ENCODE measurements around the gene RMRP. TPM values are rescaled to one million over a fixed set of nuclear protein-coding genes. Genes with fewer than 3 reads are reported as not detected.

The RMRP gene
- total RNA-seq, 2 donors from 2014 or later: 431 TPM; not detected in 1

GRCh38 chr9:35702696-35703095 lies 44.9 kb upstream of the RMRP start:
- peaks cover 0 to 21% of the 10 kb centered on the region in 2 donors for H3K4me1 ChIP-seq
- no peaks in the 10 kb centered on the region for H3K9me3 ChIP-seq
- TF ChIP-seq CTCF (IDR thresholded peaks at IDR 0.05): no peak
- no peak for DNase-seq (ENCODE audit: low spot score)
- H3K27me3 ChIP-seq: no peaks in the 10 kb centered on the region
- H3K27ac ChIP-seq: no peak overlapping the region
- H3K4me3 ChIP-seq: no peak overlapping the region
- peaks cover 100% of the 10 kb centered on the region for H3K36me3 ChIP-seq

- H3K4me1 ChIP-seq: peaks cover 0 to 31% of the 10 kb centered on the region in 2 donors
- no peak overlapping the region for H3K4me3 ChIP-seq
- DNase-seq (ENCODE audit: low spot score): no peak
- peak overlapping the region; percentile 51 to 64 for H3K27ac ChIP-seq
- H3K27me3 ChIP-seq: no peaks in the 10 kb centered on the region
- TF ChIP-seq CTCF (IDR thresholded peaks at IDR 0.05): no peak
- no peaks in the 10 kb centered on the region for H3K9me3 ChIP-seq
- H3K36me3 ChIP-seq: peaks cover 98% of the 10 kb centered on the region
Observed at GRCh38 chr9:35700942-35701341, 43.1 kb upstream of the RMRP start.

GRCh38 chr9:35700031-35700430 lies 42.2 kb upstream of the RMRP start:
- Histone ChIP-seq H3K9me3 (no peaks in the 10 kb centered on the region), H3K4me1 (peaks cover 0 to 27% of the 10 kb centered on the region in 2 donors), H3K27ac (peak overlapping the region; percentile 51 to 64), H3K36me3 (peaks cover 94% of the 10 kb centered on the region), H3K4me3 (no peak overlapping the region), H3K27me3 (no peaks in the 10 kb centered on the region)
- DNase-seq (ENCODE audit: low spot score): no peak
- TF ChIP-seq CTCF (IDR thresholded peaks at IDR 0.05): no peak

- no peaks in the 10 kb centered on the region for H3K27me3 ChIP-seq
- no peak for DNase-seq (ENCODE audit: low spot score)
- H3K9me3 ChIP-seq: no peaks in the 10 kb centered on the region
- peaks cover 76% of the 10 kb centered on the region for H3K36me3 ChIP-seq
- no peak overlapping the region for H3K27ac ChIP-seq
- TF ChIP-seq CTCF (IDR thresholded peaks at IDR 0.05): no peak
- H3K4me3 ChIP-seq: no peak overlapping the region
- H3K4me1 ChIP-seq: peaks cover 0 to 23% of the 10 kb centered on the region in 2 donors
Observed at GRCh38 chr9:35698231-35698630, 40.4 kb upstream of the RMRP start.

- Histone ChIP-seq H3K27me3 (no peaks in the 10 kb centered on the region), H3K4me3 (no peak overlapping the region), H3K27ac (peak overlapping the region; percentile 9 to 30), H3K36me3 (peaks cover 68% of the 10 kb centered on the region), H3K9me3 (no peaks in the 10 kb centered on the region), H3K4me1 (peaks cover 0 to 23% of the 10 kb centered on the region in 2 donors)
- TF ChIP-seq CTCF (IDR thresholded peaks at IDR 0.05): no peak
- no peak for DNase-seq (ENCODE audit: low spot score)
Observed at GRCh38 chr9:35697486-35697885, 39.7 kb upstream of the RMRP start.

- Histone ChIP-seq H3K4me1 (peaks cover 0 to 23% of the 10 kb centered on the region in 2 donors), H3K9me3 (no peaks in the 10 kb centered on the region), H3K27ac (peak overlapping the region; percentile 23 to 58), H3K36me3 (peaks cover 60% of the 10 kb centered on the region), H3K27me3 (no peaks in the 10 kb centered on the region), H3K4me3 (no peak overlapping the region)
- TF ChIP-seq CTCF (IDR thresholded peaks at IDR 0.05): peak; percentile 77 to 92
- DNase-seq (ENCODE audit: low spot score): peak; percentile 75
Observed at GRCh38 chr9:35696520-35697215, 38.8 kb upstream of the RMRP start.

Data from right atrium auricular region (tissue), 2 donors.